H1 (cell line): ENCODE data around the gene CSF3. TPM values are rescaled to one million over a fixed set of nuclear protein-coding genes. Genes with fewer than 3 reads are reported as not detected.

Experiments
- CTCF ChIA-PET: fragments of 300-600 bp; sonication (Branson Sonifier 250); formaldehyde crosslinking; loops from one replicate; lab custom pipeline; 2021; ENCODE audit not compliant: partially characterized antibody; lab: Charles Lee
- POLR2A ChIA-PET: fragments of 300-600 bp; sonication (Branson Sonifier 250); formaldehyde crosslinking; loops from one replicate; lab custom pipeline; 2021; ENCODE audit warnings: inconsistent platforms; ENCODE audit not compliant: partially characterized antibody; lab: Charles Lee
- DNase-seq, 2 experiments: peaks; one replicate each; pipeline versions ENCODE4 v3.0.0 to v3.0.0-alpha.2; 2010 to 2022; ENCODE audit warnings: low spot score in 2 of 2, low read depth in 1 of 2, mixed read lengths in 1 of 2
- FAIRE-seq: peaks from 2 replicates; lab custom pipeline; 2011; peaks lifted over from hg19 to GRCh38; lab: Jason Lieb, UNC
- H2AFZ ChIP-seq: 2 replicates; pipeline ENCODE4 v1.8.1; 2012; ENCODE audit warnings: low read length, inconsistent platforms
- H2AK5ac ChIP-seq: 2 replicates; pipeline ENCODE4 v1.6.1; 2013; ENCODE audit warnings: low read depth, low read length
- H2BK120ac ChIP-seq: replicated peaks from 2 replicates; pipeline ENCODE3; 2013; ENCODE audit warnings: low read depth, low read length, inconsistent platforms
- H2BK12ac ChIP-seq: 2 replicates; pipeline ENCODE4 v1.6.1; 2013; ENCODE audit warnings: low read depth, low read length
- H2BK15ac ChIP-seq: 2 replicates; pipeline ENCODE4 v1.6.1; 2013; ENCODE audit warnings: low read length
- H2BK20ac ChIP-seq: 2 replicates; pipeline ENCODE4 v1.6.1; 2013; ENCODE audit warnings: low read length
- H2BK5ac ChIP-seq: 2 replicates; pipeline ENCODE4 v1.6.1; 2013; ENCODE audit warnings: low read depth, low read length
- H3K14ac ChIP-seq: 2 replicates; pipeline ENCODE4 v1.6.1; 2013; ENCODE audit warnings: inconsistent platforms; ENCODE audit not compliant: insufficient read length
- H3K18ac ChIP-seq: 2 replicates; pipeline ENCODE4 v1.6.1; 2013; ENCODE audit warnings: low read length; ENCODE audit errors: extremely low read depth
- H3K23ac ChIP-seq: 2 replicates; pipeline ENCODE4 v1.6.1; 2013; ENCODE audit warnings: inconsistent platforms; ENCODE audit not compliant: insufficient read length
- H3K23me2 ChIP-seq: 2 replicates; pipeline ENCODE4 v1.6.1; 2013; ENCODE audit warnings: low read depth, low read length
- H3K27ac ChIP-seq: 2 replicates; pipeline ENCODE4 v1.6.1; 2011; ENCODE audit warnings: low read depth, low read length, inconsistent platforms
- H3K27me3 ChIP-seq, 4 experiments: replicated peaks in 1 of 4; 1 replicate in 1 of 4; 2 replicates in 3 of 4; pipeline versions ENCODE4 v1.6.1 to v1.8.1; 2011 to 2013; ENCODE audit warnings: low read length in 3 of 4, mild to moderate bottlenecking in 3 of 4, inconsistent platforms in 2 of 4, mixed read lengths in 2 of 4, moderate library complexity in 1 of 4; ENCODE audit not compliant: control insufficient read depth in 3 of 4, insufficient read depth in 3 of 4; ENCODE audit errors: extremely low read depth in 1 of 4
- H3K36me3 ChIP-seq, 4 experiments: 2 replicates each; pipeline versions ENCODE4 v1.6.1 to v1.8.1; 2011 to 2013; ENCODE audit warnings: mild to moderate bottlenecking in 4 of 4, low read length in 3 of 4, moderate library complexity in 2 of 4, control low read depth in 1 of 4, inconsistent platforms in 1 of 4; ENCODE audit not compliant: insufficient read depth in 4 of 4, control insufficient read depth in 2 of 4
- H3K4ac ChIP-seq: replicated peaks from 2 replicates; pipeline ENCODE3; 2013; ENCODE audit warnings: low read length, low read depth, mixed read lengths, inconsistent platforms; ENCODE audit not compliant: insufficient read length
- H3K4me1 ChIP-seq, 4 experiments: replicated peaks in 1 of 4; 1 replicate in 1 of 4; 2 replicates in 3 of 4; pipeline versions ENCODE4 v1.6.1 to v1.8.1; 2011 to 2013; ENCODE audit warnings: low read length in 3 of 4, inconsistent platforms in 2 of 4, mixed read lengths in 1 of 4; ENCODE audit not compliant: insufficient read depth in 4 of 4, control insufficient read depth in 3 of 4
- H3K4me2 ChIP-seq, 2 experiments: 2 replicates each; pipeline versions ENCODE4 v1.6.1 to v1.8.1; 2011 to 2013; ENCODE audit warnings: low read depth in 2 of 2, low read length in 2 of 2, control low read depth in 1 of 2, inconsistent platforms in 1 of 2, mild to moderate bottlenecking in 1 of 2; ENCODE audit not compliant: insufficient read depth in 1 of 2
- H3K4me3 ChIP-seq, 4 experiments: fragments of 200-600, 300-600 bp in 1 of 4; sonication (generic), shearing (Covaris generic), sonication (Bioruptor Twin) in 1 of 4; 2 replicates each; pipeline versions ENCODE4 v1.5.1 to v1.8.1; 2011 to 2016; ENCODE audit warnings: low read length in 4 of 4, low read depth in 3 of 4, control low read depth in 2 of 4, inconsistent platforms in 2 of 4, mild to moderate bottlenecking in 2 of 4, mixed read lengths in 1 of 4, moderate library complexity in 1 of 4; ENCODE audit not compliant: insufficient read depth in 2 of 4; ENCODE audit errors: extremely low read depth in 1 of 4
- H3K56ac ChIP-seq: replicated peaks from 2 replicates; pipeline ENCODE3; 2013; ENCODE audit warnings: low read depth, mild to moderate bottlenecking, mixed read lengths, low read length, inconsistent platforms; ENCODE audit not compliant: insufficient read length
- H3K79me1 ChIP-seq: 2 replicates; pipeline ENCODE4 v1.6.1; 2013; ENCODE audit warnings: low read depth, low read length, control low read depth
- H3K79me2 ChIP-seq, 2 experiments: 2 replicates each; pipeline versions ENCODE4 v1.6.1 to v1.8.1; 2012 to 2013; ENCODE audit warnings: low read length in 2 of 2, mild to moderate bottlenecking in 2 of 2, inconsistent platforms in 1 of 2; ENCODE audit not compliant: insufficient read depth in 2 of 2, control insufficient read depth in 1 of 2
- H3K9ac ChIP-seq, 4 experiments: replicated peaks in 1 of 4; 1 replicate in 1 of 4; 2 replicates in 3 of 4; pipeline versions ENCODE4 v1.6.1 to v1.8.1; 2011 to 2013; ENCODE audit warnings: low read depth in 3 of 4, low read length in 3 of 4, control low read depth in 2 of 4, mild to moderate bottlenecking in 2 of 4, moderate library complexity in 2 of 4, inconsistent platforms in 1 of 4; ENCODE audit errors: extremely low read depth in 1 of 4
- H3K9me3 ChIP-seq, 2 experiments: 2 replicates each; pipeline versions ENCODE4 v1.6.1 to v1.8.1; 2012 to 2013; ENCODE audit warnings: mild to moderate bottlenecking in 2 of 2, moderate library complexity in 2 of 2, control low read depth in 1 of 2, inconsistent platforms in 1 of 2, low read depth in 1 of 2, low read length in 1 of 2, mixed read lengths in 1 of 2; ENCODE audit not compliant: insufficient read depth in 2 of 2
- H4K20me1 ChIP-seq, 2 experiments: replicated peaks in 1 of 2; 2 replicates each; pipeline versions ENCODE3 to v1.8.1; 2011 to 2013; ENCODE audit warnings: inconsistent platforms in 2 of 2, low read length in 2 of 2, mild to moderate bottlenecking in 1 of 2; ENCODE audit not compliant: insufficient read depth in 2 of 2, control insufficient read depth in 1 of 2
- H4K5ac ChIP-seq: 2 replicates; pipeline ENCODE4 v1.6.1; 2013; ENCODE audit warnings: low read length, low read depth, mixed read lengths, inconsistent platforms; ENCODE audit not compliant: insufficient read length
- H4K8ac ChIP-seq: 2 replicates; pipeline ENCODE4 v1.8.0; 2013; ENCODE audit warnings: mild to moderate bottlenecking, moderate library complexity, low read length, inconsistent platforms; ENCODE audit not compliant: insufficient read depth; ENCODE audit errors: extremely low read depth
- H4K91ac ChIP-seq: replicated peaks from 2 replicates; pipeline ENCODE3; 2013; ENCODE audit warnings: low read length, mixed read lengths, inconsistent platforms; ENCODE audit not compliant: insufficient read length
- BACH1 ChIP-seq: IDR thresholded peaks from 2 replicates; pipeline ENCODE4 v1.6.1; 2012; ENCODE audit warnings: low read length, improper control_type of control experiment
- CEBPB ChIP-seq: IDR thresholded peaks from 2 replicates; pipeline ENCODE4 v1.6.1; 2012; ENCODE audit warnings: low read depth, low read length
- TCF12 ChIP-seq: IDR thresholded peaks from 2 replicates; pipeline ENCODE4 v1.6.1; 2011; ENCODE audit warnings: low read depth, mild to moderate bottlenecking, low read length
- WGBS, 2 experiments: shearing (Covaris generic) in 1 of 2; methylation state at CpG; one replicate each; pipeline versions ENCODE4 v1.1.6 to v1.1.7; 2013 to 2015; ENCODE audit warnings: low lambda C conversion rate in 2 of 2, mixed read lengths in 2 of 2, inconsistent platforms in 1 of 2, low coverage in 1 of 2, missing lambda C conversion rate in 1 of 2; ENCODE audit not compliant: insufficient replicate concordance in 2 of 2, insufficient coverage in 1 of 2, insufficient read length in 1 of 2; ENCODE audit errors: extremely low coverage in 1 of 2, missing lambda C conversion rate in 1 of 2; 5-methylcytosine and 5-hydroxymethylcytosine counted together
- polyA plus RNA-seq, 7 experiments: library from polyadenylated mRNA; depleted of rRNA in 3 of 7; stranded (reverse) in 5 of 7; unstranded in 2 of 7; fragments of >200 nt in 5 of 7; fragments of 200-250 nt in 2 of 7; gene quantifications; 1 replicate in 5 of 7; 2 replicates in 1 of 7; 4 replicates in 1 of 7; pipeline versions ENCODE4 v1.2.1 to v1.2.3, GENCODE V29; 2011 to 2013; ENCODE audit warnings: missing spikeins in 2 of 7, mixed read lengths in 2 of 7
- total RNA-seq: library from RNA; stranded (reverse); fragmentation: NEBNext Ultra II Directional; extraction: Animal tissue kit (Norgen Biotek cat#: 25700); gene quantifications from 2 replicates; pipeline ENCODE4 v1.2.1, GENCODE V29; 2021

CSF3 gene
- total and polyA plus RNA-seq, 2 of the 8 experiments (the other 6 are each of a cell fraction or from before 2014, with no cell fraction given) = 0.03 TPM; not detected in 1

GRCh38 chr17:39973496-39973895, 41.7 kb upstream of the CSF3 start:
- Histone ChIP-seq H2BK15ac (no peak overlapping the region), H2BK20ac (no peak overlapping the region), H3K14ac (no peak overlapping the region), H3K79me1 (no peaks in the 10 kb centered on the region), H3K27ac (no peak overlapping the region), H2AK5ac (no peak overlapping the region), H4K20me1 (no peaks in the 10 kb centered on the region), H3K36me3 (no peaks in the 10 kb centered on the region), H2AFZ (no peak overlapping the region), H3K27me3 (peaks cover 0 to 3% (median 1%) of the 10 kb centered on the region in 4 experiments; a peak in 2 of 7 replicates), H3K4me1 (no peaks in the 10 kb centered on the region; a peak in 1 of 7 replicates), H2BK12ac (no peak overlapping the region), H3K18ac (no peak overlapping the region), H2BK120ac (no peak overlapping the region), H3K4me2 (no peak overlapping the region), H3K56ac (no peak overlapping the region), H2BK5ac (no peak overlapping the region), H4K91ac (no peak overlapping the region), H4K8ac (no peak overlapping the region), H3K4ac (no peak overlapping the region), H3K23me2 (no peaks in the 10 kb centered on the region), H3K23ac (no peak overlapping the region), H3K9me3 (no peaks in the 10 kb centered on the region), H3K79me2 (no peaks in the 10 kb centered on the region), H4K5ac (no peak overlapping the region), H3K4me3 (no peak overlapping the region), H3K9ac (no peak overlapping the region)
- TF ChIP-seq TCF12 = no peak
- TF ChIP-seq CEBPB = no peak
- TF ChIP-seq BACH1 = no peak
- WGBS, 2 experiments = 93% methylated on average over 2 of the region's 2 CpGs; no CpG with 5 or more reads in 1 of the 2 experiments
- ChIA-PET POLR2A (no interaction called here), CTCF (interaction anchor here (0.6 to 11.9 kb wide), 5 partner anchors 10 to 257 kb away, joined by 3 to 96 read pairs (median 3); partner anchors contain the start of gene GSDMA)
- DNase-seq (no peak), FAIRE-seq (no peak)
